Loucy (cell line): Measurements from ENCODE around the gene CERS4.

Experiments
- H2AFZ ChIP-seq: fragments of 200-600 bp; sonication (generic); 2 replicates; pipeline ENCODE4 v1.6.0; 2016; ENCODE audit warnings: antibody characterized with exemption, mild to moderate bottlenecking, low read length, moderate library complexity
- H3F3A ChIP-seq: fragments of 200-600 bp; 2 replicates; pipeline ENCODE4 v1.6.0; 2016; ENCODE audit warnings: antibody characterized with exemption, low read depth, mild to moderate bottlenecking
- H3K27me3 ChIP-seq: fragments of 200-600 bp; sonication (generic); 2 replicates; pipeline ENCODE4 v1.6.1; 2014; ENCODE audit warnings: low read length, mild to moderate bottlenecking; ENCODE audit not compliant: insufficient read depth, poor library complexity, severe bottlenecking
- H3K36me3 ChIP-seq: fragments of 200-600 bp; sonication (generic); 2 replicates; pipeline ENCODE4 v1.6.1; 2016; ENCODE audit warnings: low read length; ENCODE audit not compliant: insufficient read depth
- H3K4me1 ChIP-seq: fragments of 200-600 bp; sonication (generic); 2 replicates; pipeline ENCODE4 v1.5.1; 2014; ENCODE audit warnings: low read length, mild to moderate bottlenecking; ENCODE audit not compliant: insufficient read depth, poor library complexity, severe bottlenecking
- H3K4me2 ChIP-seq: fragments of 200-600 bp; sonication (generic); 2 replicates; pipeline ENCODE4 v1.6.0; 2014; ENCODE audit warnings: antibody characterized with exemption, low read length, low read depth, mild to moderate bottlenecking; ENCODE audit not compliant: poor library complexity, severe bottlenecking
- H3K4me3 ChIP-seq: fragments of 200-600 bp; sonication (generic); 2 replicates; pipeline ENCODE4 v1.5.1; 2014; ENCODE audit warnings: low read length, mild to moderate bottlenecking, mixed read lengths; ENCODE audit not compliant: poor library complexity, severe bottlenecking
- H3K79me2 ChIP-seq: fragments of 200-600 bp; sonication (generic); 2 replicates; pipeline ENCODE4 v1.6.1; 2014; ENCODE audit warnings: low read length; ENCODE audit not compliant: insufficient read depth
- H3K9ac ChIP-seq: fragments of 200-600 bp; sonication (generic); 2 replicates; pipeline ENCODE4 v1.6.0; 2014; ENCODE audit warnings: mild to moderate bottlenecking, low read depth, low read length, moderate library complexity; ENCODE audit not compliant: poor library complexity, severe bottlenecking
- H3K9me2 ChIP-seq: fragments of 200-600 bp; sonication (generic); replicated peaks from 2 replicates; pipeline ENCODE4 v1.6.1; 2016; ENCODE audit warnings: low read depth, low read length, mixed read lengths
- H3K9me3 ChIP-seq: fragments of 200-600 bp; sonication (generic); 2 replicates; pipeline ENCODE4 v1.6.1; 2014; ENCODE audit warnings: mild to moderate bottlenecking, antibody characterized with exemption, low read length, low read depth; ENCODE audit not compliant: insufficient read depth
- H4K20me1 ChIP-seq: fragments of 200-600 bp; sonication (generic); 2 replicates; pipeline ENCODE4 v1.6.0; 2014; ENCODE audit warnings: antibody characterized with exemption, low read length, mild to moderate bottlenecking; ENCODE audit not compliant: insufficient read depth, poor library complexity, severe bottlenecking
- CTCF ChIP-seq: fragments of 200-600 bp; sonication (generic); conservative IDR thresholded peaks from 2 replicates; pipeline ENCODE4 v1.5.1; 2014; ENCODE audit warnings: mild to moderate bottlenecking, antibody characterized with exemption, low read length
- EZH2phosphoT487 ChIP-seq: fragments of 200-600 bp; IDR thresholded peaks from 2 replicates; pipeline ENCODE4 v1.6.1; 2018; ENCODE audit warnings: antibody characterized with exemption, mild to moderate bottlenecking, moderate library complexity, borderline replicate concordance

CERS4 gene

DNA sequence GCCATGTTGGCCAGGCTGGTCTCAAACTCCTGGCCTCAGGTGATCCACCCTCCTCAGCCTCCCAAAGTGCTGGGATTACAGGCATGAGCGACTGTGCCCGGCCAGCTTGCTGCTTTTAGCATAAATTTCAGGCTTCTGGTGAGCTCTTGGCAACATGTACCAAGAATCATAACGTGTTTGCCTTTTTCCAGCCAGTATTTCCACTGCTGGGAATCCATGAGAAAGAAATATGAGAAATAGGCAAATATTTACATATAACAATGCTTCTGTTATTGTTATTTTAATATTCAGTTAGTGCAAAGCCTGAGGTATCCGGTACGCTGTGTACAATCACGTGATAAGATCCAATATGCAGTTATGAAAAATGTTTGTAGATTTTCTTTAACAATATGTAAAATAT, 29.2 kb upstream of the CERS4 start:
- H3K27me3 ChIP-seq = no peaks in the 10 kb centered on the region
- no peaks in the 10 kb centered on the region for H3K36me3 ChIP-seq
- no peaks in the 10 kb centered on the region for H4K20me1 ChIP-seq
- no peaks in the 10 kb centered on the region for H3F3A ChIP-seq
- H3K4me3 ChIP-seq = no peak overlapping the region
- TF ChIP-seq EZH2phosphoT487 (no peak), CTCF (no peak)
- no peak overlapping the region for H3K9ac ChIP-seq
- H3K9me2 ChIP-seq = no peaks in the 10 kb centered on the region
- no peaks in the 10 kb centered on the region for H3K9me3 ChIP-seq
- H3K4me2 ChIP-seq = no peak overlapping the region
- H3K79me2 ChIP-seq = no peaks in the 10 kb centered on the region
- no peak overlapping the region for H2AFZ ChIP-seq
- H3K4me1 ChIP-seq = peaks cover 6% of the 10 kb centered on the region

GRCh38 chr19:8184274-8184673, 24.9 kb upstream of the CERS4 start:
- no peak overlapping the region for H3K4me3 ChIP-seq
- TF ChIP-seq CTCF (no peak), EZH2phosphoT487 (no peak)
- no peaks in the 10 kb centered on the region; the same call in 1 of the 2 replicates for H3F3A ChIP-seq
- no peaks in the 10 kb centered on the region for H3K36me3 ChIP-seq
- H3K27me3 ChIP-seq = no peaks in the 10 kb centered on the region
- no peak overlapping the region for H3K9ac ChIP-seq
- H4K20me1 ChIP-seq = no peaks in the 10 kb centered on the region
- no peaks in the 10 kb centered on the region for H3K79me2 ChIP-seq
- H3K9me3 ChIP-seq = no peaks in the 10 kb centered on the region
- H3K9me2 ChIP-seq = no peaks in the 10 kb centered on the region
- no peak overlapping the region for H3K4me2 ChIP-seq
- peaks cover 6% of the 10 kb centered on the region for H3K4me1 ChIP-seq
- H2AFZ ChIP-seq = no peak overlapping the region

- H3F3A ChIP-seq = no peaks in the 10 kb centered on the region; the same call in 1 of the 2 replicates
- no peaks in the 10 kb centered on the region for H3K9me3 ChIP-seq
- no peak overlapping the region for H3K4me3 ChIP-seq
- no peak overlapping the region for H2AFZ ChIP-seq
- H3K36me3 ChIP-seq = no peaks in the 10 kb centered on the region
- H3K9ac ChIP-seq = no peak overlapping the region
- no peaks in the 10 kb centered on the region for H3K79me2 ChIP-seq
- no peaks in the 10 kb centered on the region for H4K20me1 ChIP-seq
- TF ChIP-seq EZH2phosphoT487 (no peak), CTCF (no peak)
- no peaks in the 10 kb centered on the region for H3K9me2 ChIP-seq
- H3K27me3 ChIP-seq = no peaks in the 10 kb centered on the region
- H3K4me1 ChIP-seq = peaks cover 6% of the 10 kb centered on the region
- no peak overlapping the region for H3K4me2 ChIP-seq
Observed at GRCh38 chr19:8185343-8186068, 23.7 kb upstream of the CERS4 start.
